ENCODE measurements around the gene GUCA1A.

GRCh38 chr6:42137194-42137753, 35.9 kb upstream of the GUCA1A start:
- TF ChIP-seq POLR2A (IDR thresholded peaks at IDR 0.05; ENCODE audit: low read length): no peak
- no peak for TF ChIP-seq GATA1 (IDR thresholded peaks at IDR 0.05; ENCODE audit: low read depth, low read length)
